GM21723 (cell line): ENCODE results near the gene ARHGAP1.
"Not testable (repeated sequence)": the region's sequence is repeated elsewhere in the genome, so short reads cannot be mapped to it uniquely, and the experiment has no call there.

Experiments used
- ATAC-seq: cut with Tn5 transposase; IDR thresholded peaks from one replicate; pipeline ENCODE4 v1.9.1; 2021; ENCODE audit warnings: mild to moderate bottlenecking, moderate library complexity; ENCODE audit not compliant: unreplicated experiment

The ARHGAP1 gene

GRCh38 chr11:46675288-46675851, 25.0 kb downstream of the ARHGAP1 start:
- no peak for ATAC-seq

GRCh38 chr11:46674463-46675287, 25.7 kb downstream of the ARHGAP1 start:
- ATAC-seq, result no peak

GRCh38 chr11:46673713-46674462, 26.5 kb downstream of the ARHGAP1 start:
- no peak for ATAC-seq

- no peak for ATAC-seq
Observed at GRCh38 chr11:46672381-46672839, 28.0 kb downstream of the ARHGAP1 start.

GRCh38 chr11:46671958-46672315, 28.5 kb downstream of the ARHGAP1 start:
- no peak for ATAC-seq

GRCh38 chr11:46670521-46670920, 29.9 kb downstream of the ARHGAP1 start:
- ATAC-seq, result not testable (repeated sequence)

GRCh38 chr11:46669711-46670139, 30.7 kb downstream of the ARHGAP1 start:
- no peak for ATAC-seq

GRCh38 chr11:46668480-46669085, 31.8 kb downstream of the ARHGAP1 start:
- ATAC-seq, result no peak

- ATAC-seq, result no peak
Observed at GRCh38 chr11:46667043-46667481, 33.4 kb downstream of the ARHGAP1 start.

GRCh38 chr11:46666516-46666915, 33.9 kb downstream of the ARHGAP1 start:
- ATAC-seq, result no peak

GRCh38 chr11:46665356-46665755, 35.1 kb downstream of the ARHGAP1 start:
- no peak for ATAC-seq

GRCh38 chr11:46664612-46665011, 35.8 kb downstream of the ARHGAP1 start:
- ATAC-seq, result no peak

GRCh38 chr11:46663277-46663940, 37.0 kb downstream of the ARHGAP1 start:
- ATAC-seq, result no peak

GRCh38 chr11:46662366-46662765, 38.1 kb downstream of the ARHGAP1 start:
- ATAC-seq, result no peak

GRCh38 chr11:46661836-46662235, 38.6 kb downstream of the ARHGAP1 start:
- no peak for ATAC-seq

- no peak for ATAC-seq
Observed at GRCh38 chr11:46659908-46660307, 40.5 kb downstream of the ARHGAP1 start.

GRCh38 chr11:46658259-46658658, 42.2 kb downstream of the ARHGAP1 start:
- no peak for ATAC-seq

- no peak for ATAC-seq
Observed at GRCh38 chr11:46657186-46657585, 43.2 kb downstream of the ARHGAP1 start.

- no peak for ATAC-seq
Observed at GRCh38 chr11:46655631-46656030, 44.8 kb downstream of the ARHGAP1 start.

GRCh38 chr11:46649180-46649738, 51.2 kb downstream of the ARHGAP1 start:
- no peak for ATAC-seq
